GM23248 (cell line): ENCODE measurements around the gene BFSP1. TPM values are rescaled to one million over a fixed set of nuclear protein-coding genes. Genes with fewer than 3 reads are reported as not detected.

Experiments
- DNase-seq: peaks from one replicate; pipeline ENCODE4 v3.0.0-alpha.2; 2015
- H2AFZ ChIP-seq: fragments of 200-600 bp; sonication (generic); 2 replicates; pipeline ENCODE4 v1.6.1; 2016; ENCODE audit warnings: antibody characterized with exemption
- H3F3A ChIP-seq: fragments of 200-600 bp; sonication (generic); 2 replicates; pipeline ENCODE4 v1.6.1; 2016; ENCODE audit warnings: mild to moderate bottlenecking, antibody characterized with exemption, mixed run types; ENCODE audit not compliant: insufficient read depth
- H3K27ac ChIP-seq: fragments of 200-600 bp; sonication (generic); 2 replicates; pipeline ENCODE4 v1.5.1; 2016; ENCODE audit warnings: mild to moderate bottlenecking
- H3K27me3 ChIP-seq: fragments of 200-600 bp; sonication (generic); replicated peaks from 2 replicates; pipeline ENCODE4 v1.6.1; 2016; ENCODE audit warnings: mild to moderate bottlenecking; ENCODE audit not compliant: insufficient read depth
- H3K36me3 ChIP-seq: fragments of 200-600 bp; sonication (generic); 2 replicates; pipeline ENCODE4 v1.6.1; 2016; ENCODE audit warnings: low read depth, mild to moderate bottlenecking
- H3K4me1 ChIP-seq: fragments of 200-600 bp; sonication (generic); 2 replicates; pipeline ENCODE4 v1.6.1; 2016; ENCODE audit warnings: mild to moderate bottlenecking; ENCODE audit not compliant: insufficient read depth
- H3K4me2 ChIP-seq: fragments of 200-600 bp; sonication (generic); one replicate; pipeline ENCODE4 v1.6.1; 2016; ENCODE audit warnings: mild to moderate bottlenecking; ENCODE audit not compliant: unreplicated experiment
- H3K4me3 ChIP-seq: fragments of 200-600 bp; sonication (generic); 2 replicates; pipeline ENCODE4 v1.5.1; 2016; ENCODE audit warnings: mild to moderate bottlenecking
- H3K79me2 ChIP-seq: fragments of 200-600 bp; sonication (generic); 2 replicates; pipeline ENCODE4 v1.6.1; 2016; ENCODE audit warnings: mild to moderate bottlenecking; ENCODE audit not compliant: insufficient read depth
- H3K9ac ChIP-seq: fragments of 200-600 bp; sonication (generic); 2 replicates; pipeline ENCODE4 v1.6.1; 2016; ENCODE audit warnings: mild to moderate bottlenecking
- H3K9me2 ChIP-seq: fragments of 200-600 bp; sonication (generic); 2 replicates; pipeline ENCODE4 v1.6.1; 2016; ENCODE audit warnings: mixed run types, mild to moderate bottlenecking, moderate library complexity; ENCODE audit not compliant: insufficient read depth
- H3K9me3 ChIP-seq: fragments of 200-600 bp; sonication (generic); one replicate; pipeline ENCODE4 v1.6.1; 2017; ENCODE audit warnings: low read depth
- H4K20me1 ChIP-seq: fragments of 200-600 bp; sonication (generic); 2 replicates; pipeline ENCODE4 v1.6.0; 2016; ENCODE audit not compliant: insufficient read depth
- EZH2 ChIP-seq: fragments of 200-600 bp; sonication (generic); IDR thresholded peaks from 2 replicates; pipeline ENCODE4 v1.6.1; 2018; ENCODE audit warnings: antibody characterized with exemption, mild to moderate bottlenecking; ENCODE audit not compliant: insufficient read depth, poor library complexity, severe bottlenecking
- EZH2phosphoT487 ChIP-seq: fragments of 200-600 bp; sonication (generic); IDR thresholded peaks from 2 replicates; pipeline ENCODE4 v1.6.1; 2018; ENCODE audit warnings: antibody characterized with exemption, moderate library complexity, mild to moderate bottlenecking, low read depth; ENCODE audit not compliant: insufficient read depth
- WGBS, 2 experiments: methylation state at CpG; one replicate each; pipeline ENCODE4 v1.1.6; 2015 to 2017; ENCODE audit warnings: low lambda C conversion rate in 2 of 2, low coverage in 1 of 2; ENCODE audit errors: missing lambda C conversion rate in 2 of 2; 5-methylcytosine and 5-hydroxymethylcytosine counted together
- in situ Hi-C: fragments of 300-500 bp; cut with MboI; formaldehyde crosslinking; loops from 2 replicates; pipeline ENCODE4 v1.15.0; 2020
- polyA plus RNA-seq: library from polyadenylated mRNA; unstranded; fragments of >200 nt; fragmentation: Nextera tagmentation; extraction: Ambion mirVana; gene quantifications from 2 replicates; pipeline ENCODE4 v1.2.1, GENCODE V29; 2016
- total RNA-seq: library from RNA; depleted of rRNA; stranded (reverse); fragments of >200 nt; shearing (Covaris generic); gene quantifications from 2 replicates; pipeline ENCODE4 v1.2.3, GENCODE V29; 2014

BFSP1 gene
- total and polyA plus RNA-seq, 2 experiments from 2014 or later = 0.28 to 0.32 TPM

- DNase-seq = no peak
- no peaks in the 10 kb centered on the region for H3K9me2 ChIP-seq
- peaks cover 12% of the 10 kb centered on the region; the same call in 1 of the 2 replicates for H3K4me1 ChIP-seq
- H3K9me3 ChIP-seq = no peaks in the 10 kb centered on the region
- peak overlapping the region; percentile 97 for H2AFZ ChIP-seq
- peak overlapping the region; percentile 83 for H3K4me3 ChIP-seq
- no peaks in the 10 kb centered on the region for H3F3A ChIP-seq
- TF ChIP-seq EZH2phosphoT487 = no peak
- no peak for TF ChIP-seq EZH2
- no peaks in the 10 kb centered on the region for H3K36me3 ChIP-seq
- H3K4me2 ChIP-seq = peak overlapping the region; percentile 100
- no peak overlapping the region for H3K27ac ChIP-seq
- H3K9ac ChIP-seq = peak overlapping the region; percentile 74
- 28 to 30% methylated on average over 23 of the region's 23 CpGs for WGBS, 2 experiments
- no peaks in the 10 kb centered on the region for H4K20me1 ChIP-seq
- in situ Hi-C loops = loop anchor here (25.0 kb wide), 1 partner anchor 783 kb away; the partner anchor contains the start of gene ZNF133
- H3K79me2 ChIP-seq = no peaks in the 10 kb centered on the region
- no peaks in the 10 kb centered on the region for H3K27me3 ChIP-seq
These were observed 26.9 kb downstream of the BFSP1 start for GRCh38 chr20:17504066-17504897.

GRCh38 chr20:17503301-17504065 lies 27.7 kb downstream of the BFSP1 start:
- no peak for DNase-seq
- no peak overlapping the region for H3K4me3 ChIP-seq
- no peak for TF ChIP-seq EZH2
- TF ChIP-seq EZH2phosphoT487 = no peak
- H3K27ac ChIP-seq = no peak overlapping the region
- WGBS, 2 experiments = 55 to 56% methylated on average over 6 of the region's 6 CpGs
- peaks cover 5% of the 10 kb centered on the region; the same call in 1 of the 2 replicates for H3F3A ChIP-seq
- no peak overlapping the region for H2AFZ ChIP-seq
- no peaks in the 10 kb centered on the region for H3K9me2 ChIP-seq
- no peak overlapping the region for H3K4me2 ChIP-seq
- no peaks in the 10 kb centered on the region for H4K20me1 ChIP-seq
- no peaks in the 10 kb centered on the region for H3K9me3 ChIP-seq
- in situ Hi-C loops = loop anchor here (25.0 kb wide), 1 partner anchor 784 kb away; the partner anchor contains the start of gene ZNF133
- H3K27me3 ChIP-seq = no peaks in the 10 kb centered on the region
- H3K36me3 ChIP-seq = no peaks in the 10 kb centered on the region
- H3K4me1 ChIP-seq = peaks cover 19% of the 10 kb centered on the region; the same call in 1 of the 2 replicates
- H3K79me2 ChIP-seq = no peaks in the 10 kb centered on the region
- H3K9ac ChIP-seq = no peak overlapping the region

GRCh38 chr20:17502105-17502504 lies 29.1 kb downstream of the BFSP1 start:
- no peaks in the 10 kb centered on the region for H3K27me3 ChIP-seq
- H3K4me2 ChIP-seq = no peak overlapping the region
- H4K20me1 ChIP-seq = no peaks in the 10 kb centered on the region
- H3K9ac ChIP-seq = no peak overlapping the region
- no peak for DNase-seq
- in situ Hi-C loops = loop anchor here (25.0 kb wide), 1 partner anchor 785 kb away; the partner anchor contains the start of gene ZNF133
- no peaks in the 10 kb centered on the region for H3K9me2 ChIP-seq
- TF ChIP-seq EZH2phosphoT487 (no peak), EZH2 (no peak)
- H3K4me1 ChIP-seq = peaks cover 23% of the 10 kb centered on the region
- WGBS, 2 experiments = 85 to 86% methylated on average over 4 of the region's 4 CpGs
- no peaks in the 10 kb centered on the region for H3K9me3 ChIP-seq
- no peak overlapping the region for H3K27ac ChIP-seq
- no peak overlapping the region for H3K4me3 ChIP-seq
- no peaks in the 10 kb centered on the region for H3K79me2 ChIP-seq
- H3K36me3 ChIP-seq = no peaks in the 10 kb centered on the region
- H2AFZ ChIP-seq = no peak overlapping the region
- H3F3A ChIP-seq = peaks cover 12% of the 10 kb centered on the region; the same call in 1 of the 2 replicates

GRCh38 chr20:17501701-17502100 lies 29.5 kb downstream of the BFSP1 start:
- Histone ChIP-seq H4K20me1 (no peaks in the 10 kb centered on the region), H3K27ac (no peak overlapping the region), H2AFZ (no peak overlapping the region), H3K4me2 (no peak overlapping the region), H3K9ac (no peak overlapping the region), H3K9me2 (no peaks in the 10 kb centered on the region), H3K79me2 (no peaks in the 10 kb centered on the region), H3K36me3 (no peaks in the 10 kb centered on the region), H3F3A (peaks cover 12% of the 10 kb centered on the region; the same call in 1 of the 2 replicates), H3K27me3 (no peaks in the 10 kb centered on the region), H3K4me3 (no peak overlapping the region), H3K4me1 (peaks cover 23% of the 10 kb centered on the region), H3K9me3 (no peaks in the 10 kb centered on the region)
- DNase-seq = no peak
- no peak for TF ChIP-seq EZH2phosphoT487
- no peak for TF ChIP-seq EZH2
- in situ Hi-C loops = loop anchor here (25.0 kb wide), 1 partner anchor 786 kb away; the partner anchor contains the start of gene ZNF133
- 84 to 87% methylated on average over 9 of the region's 9 CpGs for WGBS, 2 experiments
